Mucosa of rectum (tissue), 2 donors: ENCODE results near the gene MAPK8.
"Not testable (repeated sequence)": the region's sequence is repeated elsewhere in the genome, so short reads cannot be mapped to it uniquely, and the experiment has no call there.

Experiments
- H3K27ac ChIP-seq, 2 donors: one replicate each; pipeline ENCODE4 v1.7.0; 2013; ENCODE audit warnings: inconsistent platforms in 2 of 2, low read depth in 2 of 2, low read length in 2 of 2
- H3K27me3 ChIP-seq, 2 donors: one replicate each; pipeline ENCODE4 v1.7.0; 2013; ENCODE audit warnings: low read length in 2 of 2; ENCODE audit not compliant: control insufficient read depth in 2 of 2, insufficient read depth in 2 of 2
- H3K36me3 ChIP-seq, 2 donors: one replicate each; pipeline ENCODE4 v1.7.0; 2013; ENCODE audit warnings: low read length in 2 of 2; ENCODE audit not compliant: control insufficient read depth in 2 of 2, insufficient read depth in 2 of 2
- H3K4me1 ChIP-seq, 2 donors: one replicate each; pipeline ENCODE4 v1.7.0; 2013; ENCODE audit warnings: low read length in 2 of 2, mild to moderate bottlenecking in 1 of 2; ENCODE audit not compliant: control insufficient read depth in 2 of 2, insufficient read depth in 2 of 2
- H3K4me3 ChIP-seq, 2 donors: one replicate each; pipeline ENCODE4 v1.7.0; 2013; ENCODE audit warnings: low read length in 2 of 2
- H3K9ac ChIP-seq, 2 donors: one replicate each; pipeline ENCODE4 v1.7.0; 2013; ENCODE audit warnings: low read length in 2 of 2, low read depth in 1 of 2, mild to moderate bottlenecking in 1 of 2
- H3K9me3 ChIP-seq, 2 donors: one replicate each; pipeline ENCODE4 v1.7.0; 2013; ENCODE audit warnings: low read length in 2 of 2; ENCODE audit not compliant: control insufficient read depth in 2 of 2
- donor health status: healthy.
- donor health status: Normal muscosa, but diverticular disease.

MAPK8 gene

DNA sequence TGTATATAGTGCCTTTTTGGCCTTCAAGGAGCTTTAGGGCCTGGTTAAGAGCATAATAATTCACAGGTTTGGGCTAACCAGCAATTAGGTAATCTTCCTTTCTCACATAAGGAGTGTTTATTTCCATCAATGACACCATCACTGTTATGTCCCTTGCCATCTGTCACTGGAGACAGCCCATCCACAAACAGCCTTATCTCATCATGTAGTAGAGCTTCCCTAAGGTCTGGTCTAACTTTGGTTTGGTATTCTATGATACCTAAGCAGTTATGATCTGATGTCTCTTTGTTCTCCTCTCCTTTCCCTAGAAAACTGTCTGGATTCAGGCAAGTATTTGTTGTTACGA is 26.4 kb downstream of the MAPK8 start:
- no peaks in the 10 kb centered on the region for H3K4me1 ChIP-seq
- H3K27ac ChIP-seq: no peak overlapping the region
- H3K27me3 ChIP-seq: no peaks in the 10 kb centered on the region
- H3K9me3 ChIP-seq: no peaks in the 10 kb centered on the region
- H3K36me3 ChIP-seq: no peaks in the 10 kb centered on the region
- no peak overlapping the region for H3K9ac ChIP-seq
- no peak overlapping the region for H3K4me3 ChIP-seq

DNA sequence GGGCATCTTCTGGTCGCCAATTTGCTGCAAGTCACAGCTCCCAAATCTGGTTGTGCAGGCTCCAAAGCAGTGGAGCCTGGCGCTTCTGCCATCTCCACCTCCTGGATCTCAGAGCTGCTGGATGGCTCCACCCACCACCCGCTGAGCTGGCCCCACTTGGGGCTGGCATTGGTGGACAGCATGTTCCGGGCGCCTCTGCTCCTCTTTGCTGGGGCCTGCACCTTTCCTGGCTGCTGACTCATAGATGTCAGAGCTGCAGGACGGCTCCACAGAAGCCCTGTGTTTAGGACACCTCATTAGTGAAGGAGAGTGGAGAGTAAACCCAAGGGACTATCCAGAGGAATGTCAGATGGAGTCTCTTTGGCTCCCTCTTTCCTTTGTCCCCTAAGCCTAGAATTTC is 27.4 kb downstream of the MAPK8 start:
- no peaks in the 10 kb centered on the region for H3K4me1 ChIP-seq
- H3K9me3 ChIP-seq: no peaks in the 10 kb centered on the region
- no peak overlapping the region for H3K27ac ChIP-seq
- H3K4me3 ChIP-seq: no peak overlapping the region
- no peaks in the 10 kb centered on the region for H3K36me3 ChIP-seq
- H3K27me3 ChIP-seq: no peaks in the 10 kb centered on the region
- H3K9ac ChIP-seq: no peak overlapping the region

DNA sequence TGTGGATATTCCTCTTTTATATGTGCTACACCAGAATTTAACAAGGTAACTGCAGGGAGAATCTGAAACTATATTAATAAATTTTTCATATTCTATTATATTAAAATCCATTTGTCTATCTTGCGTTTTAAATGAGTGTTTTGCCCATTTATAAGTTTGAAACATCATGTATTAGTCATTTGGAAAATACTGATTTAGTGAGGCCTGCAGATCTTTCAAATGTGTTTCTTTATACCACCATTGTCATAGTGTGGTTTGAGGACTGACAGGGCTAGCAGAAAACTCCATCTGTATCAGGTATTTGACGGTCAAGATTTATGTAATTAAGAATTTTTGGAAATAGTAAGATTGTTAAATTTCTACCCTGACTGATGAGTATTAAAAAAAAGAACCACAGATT is 29.3 kb downstream of the MAPK8 start:
- Histone ChIP-seq H3K9ac (no peak overlapping the region), H3K36me3 (no peaks in the 10 kb centered on the region), H3K27me3 (no peaks in the 10 kb centered on the region), H3K9me3 (no peaks in the 10 kb centered on the region), H3K4me3 (no peak overlapping the region), H3K4me1 (no peaks in the 10 kb centered on the region), H3K27ac (no peak overlapping the region)

DNA sequence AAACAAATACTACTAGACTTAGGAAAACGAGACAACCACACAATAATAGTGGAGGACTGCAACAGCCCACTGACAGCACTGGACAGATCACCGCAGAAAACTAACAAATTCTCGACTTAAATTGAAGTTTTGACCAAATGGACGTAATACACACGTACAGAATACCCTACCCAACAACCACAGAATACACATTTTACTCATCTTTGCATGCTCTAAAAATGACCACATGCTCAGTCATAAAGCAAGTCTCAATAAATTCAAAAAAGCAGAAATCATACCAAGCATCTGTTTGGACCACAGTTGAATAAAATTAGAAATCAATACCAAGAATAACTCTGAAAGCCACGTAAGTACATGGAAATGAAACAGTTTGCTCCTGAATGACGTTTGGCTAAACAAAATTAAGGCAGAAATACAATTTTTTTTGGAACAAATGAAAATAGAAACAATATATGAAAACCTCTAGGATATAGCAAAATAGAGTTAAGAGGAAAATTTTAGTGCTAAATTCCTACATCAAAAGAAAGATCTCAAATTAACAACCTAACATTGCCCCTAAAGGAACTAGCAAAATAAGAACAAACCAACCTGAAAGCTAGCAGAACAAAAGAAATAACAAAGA is 30.6 kb downstream of the MAPK8 start:
- H3K27ac ChIP-seq: no peak overlapping the region
- H3K9me3 ChIP-seq: no peaks in the 10 kb centered on the region
- H3K27me3 ChIP-seq: no peaks in the 10 kb centered on the region
- H3K9ac ChIP-seq: no peak overlapping the region
- no peaks in the 10 kb centered on the region for H3K4me1 ChIP-seq
- no peak overlapping the region for H3K4me3 ChIP-seq
- H3K36me3 ChIP-seq: no peaks in the 10 kb centered on the region

DNA sequence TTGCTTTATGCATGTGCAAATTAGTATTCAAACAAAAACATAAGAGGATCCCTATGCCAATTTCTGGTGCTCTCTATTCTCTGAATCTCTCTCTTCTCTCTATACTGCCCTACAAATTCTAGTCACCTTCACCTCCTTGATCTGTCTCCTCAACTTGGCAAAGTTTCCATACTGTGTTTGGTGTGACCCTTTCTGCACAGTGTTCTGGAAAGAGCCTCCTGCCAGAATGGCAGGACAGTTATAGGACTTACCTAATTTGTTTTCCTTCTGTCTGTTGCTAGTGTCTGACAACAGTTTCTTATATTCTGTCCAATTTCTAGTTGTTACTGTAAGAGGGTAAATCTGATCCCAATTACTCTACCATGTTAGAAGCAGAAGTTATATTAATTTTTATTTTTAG is 34.3 kb downstream of the MAPK8 start:
- H3K36me3 ChIP-seq: no peaks in the 10 kb centered on the region
- no peak overlapping the region for H3K4me3 ChIP-seq
- H3K27me3 ChIP-seq: no peaks in the 10 kb centered on the region
- no peaks in the 10 kb centered on the region for H3K4me1 ChIP-seq
- H3K9ac ChIP-seq: no peak overlapping the region
- H3K27ac ChIP-seq: no peak overlapping the region
- H3K9me3 ChIP-seq: no peaks in the 10 kb centered on the region

DNA sequence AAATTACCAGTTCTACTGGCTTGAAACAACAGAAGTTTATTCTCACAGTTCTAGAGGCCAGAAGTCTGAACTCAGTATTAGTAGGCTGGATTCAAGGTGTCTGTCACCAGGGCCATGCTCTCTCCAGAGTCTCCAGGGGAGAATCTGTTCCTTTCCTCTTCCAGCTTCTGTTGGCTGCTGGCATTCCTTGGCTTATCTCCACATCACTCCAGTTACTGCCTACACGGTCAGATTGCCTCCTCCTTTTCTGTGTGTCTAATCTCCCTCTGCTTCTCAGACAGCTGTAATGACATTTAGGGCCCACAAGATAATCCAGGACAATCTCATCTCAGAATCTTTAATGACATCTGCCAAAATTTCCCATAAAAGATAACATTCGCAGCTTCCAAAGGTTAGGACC is 36.6 kb downstream of the MAPK8 start:
- Histone ChIP-seq H3K9me3 (no peaks in the 10 kb centered on the region), H3K9ac (no peak overlapping the region), H3K27me3 (no peaks in the 10 kb centered on the region), H3K27ac (no peak overlapping the region), H3K4me1 (no peaks in the 10 kb centered on the region), H3K4me3 (no peak overlapping the region), H3K36me3 (no peaks in the 10 kb centered on the region)

DNA sequence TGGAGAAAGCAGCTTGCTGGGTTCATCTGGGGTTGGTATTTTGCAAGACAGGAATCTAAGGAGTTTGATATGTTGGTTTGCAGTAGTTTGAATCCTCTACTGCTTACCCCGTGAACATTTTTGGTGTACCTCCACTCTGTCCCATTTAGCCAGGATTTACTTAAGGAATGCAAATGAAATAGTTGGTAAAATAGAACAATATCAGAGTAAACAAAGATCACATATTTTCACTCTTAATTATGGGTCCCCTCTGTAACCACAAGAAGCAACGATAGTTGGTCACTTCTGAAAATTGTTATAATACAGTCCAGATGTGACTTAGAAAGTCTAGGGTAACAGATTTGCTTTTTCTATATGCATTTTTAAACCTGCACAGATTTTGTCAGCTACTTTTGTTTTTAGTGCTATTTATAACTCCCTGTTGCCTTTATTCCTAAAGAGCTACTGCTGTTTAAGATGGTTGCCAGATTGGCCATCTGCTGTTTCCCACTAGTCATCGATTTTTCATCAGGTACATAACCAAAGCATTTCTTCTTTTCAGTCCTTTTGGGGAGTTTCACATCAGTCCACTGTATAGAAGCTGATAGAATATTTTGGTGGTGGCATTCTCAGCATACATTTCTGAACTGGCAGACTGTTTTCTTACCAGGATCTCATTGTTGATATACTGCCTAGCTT is 37.6 kb downstream of the MAPK8 start:
- no peak overlapping the region for H3K9ac ChIP-seq
- H3K36me3 ChIP-seq: no peaks in the 10 kb centered on the region
- H3K9me3 ChIP-seq: no peaks in the 10 kb centered on the region
- H3K27ac ChIP-seq: no peak overlapping the region
- H3K27me3 ChIP-seq: no peaks in the 10 kb centered on the region
- no peaks in the 10 kb centered on the region for H3K4me1 ChIP-seq
- no peak overlapping the region for H3K4me3 ChIP-seq

DNA sequence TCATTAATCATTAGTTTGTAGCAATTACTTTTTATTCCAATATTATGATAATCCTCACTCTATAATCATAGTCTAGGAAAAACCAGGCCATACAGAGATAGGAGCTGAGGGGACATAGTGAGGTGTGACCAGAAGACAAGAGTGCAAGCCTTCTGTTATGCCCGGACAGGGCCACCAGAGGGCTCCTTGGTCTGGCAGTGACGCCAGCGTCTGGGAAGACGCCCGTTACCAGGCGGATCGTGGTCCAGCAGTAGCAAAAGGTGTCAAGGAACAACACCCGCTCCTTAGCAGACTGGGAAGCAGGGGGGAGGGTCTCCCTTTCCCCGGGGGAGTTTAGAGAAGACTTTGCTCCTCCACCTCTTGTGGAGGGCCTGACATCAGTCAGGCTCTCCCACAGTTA is 39.8 kb downstream of the MAPK8 start:
- H3K27me3 ChIP-seq, H3K4me1 ChIP-seq, H3K4me3 ChIP-seq, H3K9me3 ChIP-seq, H3K36me3 ChIP-seq, H3K27ac ChIP-seq, H3K9ac ChIP-seq: not testable (repeated sequence)

DNA sequence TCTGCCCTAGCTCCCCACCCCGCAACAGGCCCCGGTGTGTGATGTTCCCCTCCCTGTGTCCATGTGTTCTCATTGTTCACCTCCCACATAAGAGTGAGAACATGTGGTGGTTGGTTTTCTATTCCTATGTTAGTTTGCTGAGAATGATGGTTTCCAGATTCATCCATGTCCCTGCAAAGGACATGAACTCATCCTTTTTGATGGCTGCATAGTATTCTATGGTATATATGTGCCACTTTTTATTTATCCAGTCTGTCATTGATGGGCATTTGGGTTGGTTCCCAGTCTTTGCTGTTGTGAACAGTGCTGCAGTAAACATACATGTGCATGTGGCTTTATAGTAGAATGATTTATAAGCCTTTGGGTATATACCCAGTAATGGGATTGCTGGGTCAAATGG is 41.1 kb downstream of the MAPK8 start:
- not testable (repeated sequence) for H3K36me3 ChIP-seq, H3K4me3 ChIP-seq, H3K27me3 ChIP-seq, H3K9ac ChIP-seq, H3K9me3 ChIP-seq, H3K27ac ChIP-seq, H3K4me1 ChIP-seq

DNA sequence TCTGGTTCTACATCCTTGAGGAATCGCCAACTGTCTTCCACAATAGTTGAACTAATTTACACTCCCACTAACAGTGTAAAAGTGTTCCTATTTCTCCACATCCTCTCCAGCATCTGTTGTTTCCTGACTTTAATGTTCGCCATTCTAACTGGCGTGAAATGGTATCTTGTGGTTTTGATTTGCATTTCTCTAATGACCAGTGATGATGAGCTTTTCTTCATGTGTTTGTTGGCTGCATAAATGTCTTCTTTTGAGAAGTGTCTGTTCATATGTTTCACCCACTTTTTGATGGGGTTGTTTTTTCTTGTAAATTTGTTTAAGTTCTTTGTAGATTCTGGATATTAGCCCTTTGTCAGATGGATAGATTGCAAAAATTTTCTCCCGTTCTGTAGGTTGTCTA is 41.5 kb downstream of the MAPK8 start:
- not testable (repeated sequence) for H3K4me3 ChIP-seq, H3K9ac ChIP-seq, H3K36me3 ChIP-seq, H3K27ac ChIP-seq, H3K27me3 ChIP-seq, H3K9me3 ChIP-seq, H3K4me1 ChIP-seq

DNA sequence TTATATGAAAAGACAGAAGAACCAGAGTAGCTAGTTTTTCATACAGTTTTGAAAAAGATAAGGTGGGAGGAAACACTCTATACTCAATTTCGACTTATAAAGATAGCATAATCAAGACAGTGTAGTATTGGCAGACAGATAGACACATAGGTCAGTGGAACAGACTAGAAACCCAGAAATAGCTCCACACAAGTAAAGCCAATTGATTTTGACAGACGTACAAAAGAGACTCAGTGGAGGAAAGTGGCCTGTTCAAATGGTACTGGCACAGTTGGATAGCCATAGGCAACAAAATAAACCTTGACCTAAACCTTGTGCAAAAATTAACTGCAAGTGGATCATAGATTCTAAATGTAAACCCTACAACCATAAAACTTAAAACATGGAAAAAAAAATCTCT is 46.8 kb downstream of the MAPK8 start:
- H3K27me3 ChIP-seq: no peaks in the 10 kb centered on the region

More for the DNA sequence above, 46.8 kb downstream of the MAPK8 start:
- H3K9ac ChIP-seq: no peak overlapping the region
- no peaks in the 10 kb centered on the region for H3K9me3 ChIP-seq
- no peaks in the 10 kb centered on the region for H3K4me1 ChIP-seq
- H3K4me3 ChIP-seq: no peak overlapping the region
- no peaks in the 10 kb centered on the region for H3K36me3 ChIP-seq
- no peak overlapping the region for H3K27ac ChIP-seq
